Activated CD4-positive, alpha-beta T cell treated with anti-CD3 and anti-CD28 coated beads, Interleukin-2, amount 10 ng/mL, durations not matched to agents 24 days and 14 days (primary cell): ENCODE data around the gene SFSWAP. TPM values are rescaled to one million over a fixed set of nuclear protein-coding genes. Genes with fewer than 3 reads are reported as not detected.
A peak's percentile ranks its signal among the peaks of the same experiment; 100 is the strongest.
"Not testable (repeated sequence)": the region's sequence is repeated elsewhere in the genome, so short reads cannot be mapped to it uniquely, and the experiment has no call there.

Experiments
- DNase-seq: peaks from one replicate; pipeline ENCODE4 v3.0.0; 2022
- H3K27ac Mint-ChIP-seq: one replicate; pipeline ENCODE4 v1.8.0; 2022; ENCODE audit warnings: mild to moderate bottlenecking, mixed read lengths
- H3K27me3 Mint-ChIP-seq: one replicate; pipeline ENCODE4 v1.8.0; 2022; ENCODE audit warnings: mixed read lengths
- H3K36me3 Mint-ChIP-seq: one replicate; pipeline ENCODE4 v1.8.0; 2022; ENCODE audit warnings: low read depth, mild to moderate bottlenecking, mixed read lengths
- H3K4me1 Mint-ChIP-seq: one replicate; pipeline ENCODE4 v1.8.0; 2021; ENCODE audit warnings: mixed read lengths
- H3K4me3 Mint-ChIP-seq: one replicate; pipeline ENCODE4 v1.8.0; 2022; ENCODE audit warnings: mild to moderate bottlenecking, moderate library complexity, mixed read lengths
- H3K9me3 Mint-ChIP-seq: one replicate; pipeline ENCODE4 v1.8.0; 2021; ENCODE audit warnings: mixed read lengths
- intact Hi-C: fragments of 100-400 bp; cut with micrococcal nuclease; formaldehyde crosslinking; loops from one replicate; pipeline ENCODE4 v1.15.1; 2023
- total RNA-seq: library from RNA; stranded (reverse); gene quantifications from 2 replicates; pipeline ENCODE4 v1.2.3, GENCODE V29; 2022

Gene SFSWAP
- total RNA-seq, 1 donor from 2014 or later = 74.4 TPM

DNA sequence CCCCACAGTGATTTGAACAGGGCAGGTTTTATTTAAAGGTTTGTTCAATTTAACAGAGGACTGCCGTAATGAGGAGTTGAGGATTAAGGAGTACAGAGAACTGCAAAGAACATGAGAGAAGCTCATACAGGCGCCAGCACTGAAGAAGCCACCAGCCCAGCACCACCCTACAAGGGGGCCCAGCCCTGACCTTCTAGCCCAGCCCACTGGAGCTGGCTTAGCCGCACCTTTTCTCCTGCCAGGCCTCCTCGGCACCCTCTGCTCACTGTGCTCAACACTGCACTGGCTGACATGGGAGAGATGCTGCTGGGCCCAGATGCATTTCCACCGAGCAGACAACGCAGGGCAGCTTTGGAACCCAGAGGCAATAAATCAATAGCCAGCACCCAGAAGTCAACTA is 36.5 kb upstream of the SFSWAP start:
- H3K36me3 Mint-ChIP-seq = no peaks in the 10 kb centered on the region
- no peak overlapping the region for H3K4me3 Mint-ChIP-seq
- no peak for DNase-seq
- intact Hi-C loops = no loop called here
- H3K4me1 Mint-ChIP-seq = no peaks in the 10 kb centered on the region
- peaks cover 8% of the 10 kb centered on the region for H3K27me3 Mint-ChIP-seq
- H3K27ac Mint-ChIP-seq = no peak overlapping the region
- H3K9me3 Mint-ChIP-seq = no peaks in the 10 kb centered on the region

DNA sequence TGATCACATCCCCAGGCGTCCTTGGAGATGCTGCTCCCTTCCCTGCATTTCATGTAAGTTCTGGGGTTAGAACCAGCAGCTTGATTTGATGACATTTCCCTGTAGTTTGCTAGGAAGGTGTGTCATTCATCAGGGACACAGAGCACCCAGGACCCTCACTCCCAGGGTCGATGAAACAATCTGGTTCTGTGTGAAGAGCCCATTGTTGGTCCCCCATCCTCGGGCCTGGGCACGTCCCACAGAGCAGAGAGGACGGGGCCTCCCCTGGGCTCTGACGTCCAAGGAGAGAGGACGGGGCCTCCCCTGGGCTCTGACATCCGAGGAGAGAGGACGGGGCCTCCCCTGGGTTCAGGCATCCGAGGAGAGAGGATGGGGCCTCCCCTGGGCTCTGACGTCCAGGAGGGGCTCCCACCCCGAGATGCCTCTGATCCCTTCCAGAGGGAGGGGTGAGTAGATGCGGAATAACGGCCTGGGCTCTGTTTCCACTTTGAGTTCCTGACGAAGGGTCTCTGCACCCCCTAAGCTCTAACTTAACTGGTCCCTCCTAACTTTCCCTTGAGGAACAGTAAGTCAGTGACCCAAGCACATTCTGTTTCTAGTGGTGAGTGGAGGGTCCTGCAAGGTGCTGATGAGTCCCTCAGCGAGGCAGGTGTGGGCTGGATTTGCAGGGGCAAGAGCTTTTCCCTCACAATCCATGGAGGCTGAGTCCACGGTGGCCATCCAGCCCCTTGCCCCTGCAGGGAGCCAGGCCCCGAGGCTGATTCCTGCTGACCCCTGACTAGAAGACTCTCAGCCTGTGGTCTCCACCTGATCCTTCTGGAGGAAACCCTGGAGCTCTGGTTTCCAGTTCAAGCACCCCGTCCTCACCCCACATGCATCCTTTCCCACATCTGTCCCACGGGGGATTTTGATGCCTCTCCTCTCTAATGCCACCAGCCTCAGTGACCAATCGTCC is 35.5 kb upstream of the SFSWAP start:
- Mint-ChIP-seq H3K27me3 (peaks cover 4% of the 10 kb centered on the region), H3K4me3 (no peak overlapping the region), H3K4me1 (no peaks in the 10 kb centered on the region), H3K27ac (no peak overlapping the region), H3K36me3 (no peaks in the 10 kb centered on the region), H3K9me3 (no peaks in the 10 kb centered on the region)
- DNase-seq = no peak
- intact Hi-C loops = no loop called here

DNA sequence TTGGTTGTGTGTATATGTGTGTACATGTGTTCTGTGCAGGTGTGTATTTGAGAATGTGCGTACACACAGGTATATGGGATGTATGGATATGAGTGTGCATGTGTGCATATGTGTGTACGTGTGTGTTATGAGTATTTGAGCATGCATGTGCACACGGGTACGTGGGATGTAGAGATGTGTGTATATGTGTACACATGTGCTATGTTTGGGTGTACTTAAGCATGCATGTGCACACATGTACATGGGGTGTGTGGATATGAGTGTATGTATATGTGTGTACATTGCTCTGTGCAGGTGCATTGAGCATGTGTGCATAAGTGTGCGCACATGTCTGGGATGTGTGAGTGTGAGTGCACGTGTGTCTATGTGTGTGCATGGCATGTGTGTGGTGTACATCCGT is 34.3 kb upstream of the SFSWAP start:
- Mint-ChIP-seq H3K4me1 (peaks cover 4% of the 10 kb centered on the region), H3K4me3 (no peak overlapping the region), H3K36me3 (no peaks in the 10 kb centered on the region), H3K27ac (no peak overlapping the region), H3K27me3 (peaks cover 3% of the 10 kb centered on the region), H3K9me3 (no peaks in the 10 kb centered on the region)
- DNase-seq = no peak
- intact Hi-C loops = no loop called here

DNA sequence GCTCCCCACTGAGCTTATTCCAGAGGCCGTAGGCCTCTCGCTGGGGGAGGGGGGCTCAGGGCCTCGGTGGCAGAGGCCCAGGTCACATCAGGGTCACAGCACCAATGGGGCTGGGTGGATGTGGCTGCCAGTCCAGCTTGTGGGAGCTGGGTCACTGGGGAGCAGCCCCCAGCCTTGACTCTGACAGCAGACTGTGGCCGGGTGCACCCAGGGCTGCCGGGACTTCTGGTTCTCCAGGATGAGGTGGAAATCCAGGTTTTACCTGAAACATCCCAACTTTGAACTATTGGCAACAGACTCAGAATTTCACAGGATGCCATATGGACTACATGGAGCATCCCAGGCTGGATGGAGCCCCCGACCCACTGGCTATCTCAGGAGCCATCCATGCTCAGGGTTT is 33.8 kb upstream of the SFSWAP start:
- H3K9me3 Mint-ChIP-seq, H3K36me3 Mint-ChIP-seq, H3K27ac Mint-ChIP-seq, DNase-seq, H3K27me3 Mint-ChIP-seq, intact Hi-C loops, H3K4me1 Mint-ChIP-seq, H3K4me3 Mint-ChIP-seq: not testable (repeated sequence)

DNA sequence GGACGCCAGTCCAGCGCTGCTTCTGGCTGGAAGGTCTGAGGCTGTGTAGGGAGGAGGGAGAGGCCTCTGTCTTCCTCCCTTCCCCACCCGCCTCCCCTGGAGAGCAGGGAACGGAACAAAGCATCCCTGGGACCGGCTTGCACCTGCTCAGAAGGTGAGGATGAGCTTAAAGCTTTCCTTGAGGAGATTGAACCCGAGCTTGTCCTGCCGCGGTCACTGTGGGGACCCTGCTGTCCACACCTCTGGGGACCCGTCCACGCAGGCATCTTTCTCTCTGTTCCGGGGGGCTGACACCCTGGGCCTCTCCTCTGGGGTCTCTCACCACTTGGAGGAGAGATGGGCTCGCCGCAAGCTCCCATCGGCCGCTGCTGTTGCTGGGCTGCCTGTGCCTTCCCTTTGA is 33.2 kb upstream of the SFSWAP start:
- no peaks in the 10 kb centered on the region for H3K36me3 Mint-ChIP-seq
- intact Hi-C loops = no loop called here

DNA sequence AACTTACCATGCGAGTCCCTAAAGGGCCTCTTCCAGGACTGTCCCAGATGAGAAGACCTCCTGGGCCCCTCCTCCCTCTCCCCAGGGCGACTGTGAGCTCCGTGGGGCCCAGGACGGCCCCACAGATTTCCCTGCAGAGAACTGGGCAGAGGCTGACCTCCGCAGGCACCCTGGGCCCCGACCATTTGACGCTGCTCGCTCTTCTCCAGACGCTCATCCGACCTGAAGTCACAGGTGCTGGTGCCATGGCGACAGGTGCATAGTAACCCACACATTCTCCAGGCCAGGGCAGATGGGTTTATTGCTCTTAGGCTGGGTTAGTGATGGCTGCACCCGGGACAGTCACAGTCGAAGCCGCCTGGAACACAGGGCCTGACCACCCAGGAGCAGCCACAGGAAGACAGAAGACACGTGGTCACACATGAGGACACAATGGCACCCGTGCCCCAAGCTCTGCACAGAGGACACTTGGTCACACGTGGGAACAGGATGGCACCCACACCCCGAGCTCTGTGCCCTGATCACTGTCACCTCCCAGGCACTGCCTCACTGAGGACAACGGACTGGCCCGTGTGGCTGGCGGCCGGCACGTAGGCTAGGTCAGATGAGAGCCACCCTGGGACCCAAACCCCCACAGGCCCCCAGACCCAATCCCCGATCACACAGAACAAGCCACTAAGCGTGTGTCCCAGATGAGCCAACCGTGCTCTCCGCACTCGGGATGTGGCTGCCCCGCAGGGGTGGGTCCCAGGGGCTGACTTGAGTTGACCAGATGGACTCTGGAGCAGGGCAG is 32.3 kb upstream of the SFSWAP start:
- H3K27ac Mint-ChIP-seq, intact Hi-C loops, DNase-seq, H3K9me3 Mint-ChIP-seq, H3K4me3 Mint-ChIP-seq, H3K36me3 Mint-ChIP-seq, H3K27me3 Mint-ChIP-seq: not testable (repeated sequence)
- H3K4me1 Mint-ChIP-seq = peaks cover 16% of the 10 kb centered on the region

More for the DNA sequence above, 33.2 kb upstream of the SFSWAP start:
- no peak for DNase-seq
- H3K27me3 Mint-ChIP-seq = peaks cover 3% of the 10 kb centered on the region
- peaks cover 11% of the 10 kb centered on the region for H3K4me1 Mint-ChIP-seq
- H3K9me3 Mint-ChIP-seq = peaks cover 3% of the 10 kb centered on the region
- H3K27ac Mint-ChIP-seq = no peak overlapping the region
- no peak overlapping the region for H3K4me3 Mint-ChIP-seq

DNA sequence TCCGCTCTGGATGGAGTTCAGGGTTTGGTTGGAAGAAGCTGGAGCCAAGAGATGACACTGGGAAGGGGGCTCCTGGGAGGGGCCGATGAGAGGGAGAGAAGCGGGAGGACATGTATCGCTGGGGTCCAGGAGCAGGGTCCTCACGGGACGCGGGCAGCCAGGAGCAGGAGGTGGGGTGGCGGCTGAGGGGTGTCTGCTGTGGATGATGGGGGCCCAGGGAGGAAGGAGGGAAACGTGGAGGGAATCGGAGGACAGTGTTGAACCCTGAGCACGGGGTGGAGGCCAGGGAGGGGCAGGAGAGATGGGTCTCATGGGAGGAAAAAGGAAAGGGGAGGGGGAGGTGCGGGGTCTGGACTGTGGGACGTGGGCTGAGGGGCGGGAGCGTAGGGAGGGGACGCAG is 31.7 kb upstream of the SFSWAP start:
- H3K9me3 Mint-ChIP-seq, DNase-seq, H3K27me3 Mint-ChIP-seq, H3K27ac Mint-ChIP-seq, intact Hi-C loops, H3K4me3 Mint-ChIP-seq, H3K36me3 Mint-ChIP-seq: not testable (repeated sequence)
- peaks cover 16% of the 10 kb centered on the region for H3K4me1 Mint-ChIP-seq

DNA sequence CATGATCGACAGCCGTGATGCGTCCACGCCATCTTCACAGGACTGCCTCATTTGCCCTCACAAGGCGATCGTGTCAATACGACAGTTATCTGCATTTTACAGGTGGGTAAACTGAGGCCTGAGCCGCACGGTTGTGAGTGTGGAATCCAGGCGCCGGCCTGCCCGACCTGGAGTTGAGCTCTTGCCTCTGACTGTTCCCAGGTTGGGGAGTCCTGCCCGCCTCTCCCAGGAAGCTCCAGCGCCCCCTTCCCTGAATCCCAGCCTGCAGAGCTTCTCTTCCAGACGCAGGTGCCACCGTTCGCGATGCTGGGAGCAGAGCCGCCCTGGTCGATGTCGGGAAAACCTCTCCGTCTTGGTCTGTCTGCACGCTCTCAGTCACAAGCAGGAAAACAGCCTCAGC is 31.1 kb upstream of the SFSWAP start:
- H3K9me3 Mint-ChIP-seq, H3K27me3 Mint-ChIP-seq, H3K36me3 Mint-ChIP-seq, DNase-seq, intact Hi-C loops, H3K4me3 Mint-ChIP-seq, H3K27ac Mint-ChIP-seq: not testable (repeated sequence)
- peaks cover 16% of the 10 kb centered on the region for H3K4me1 Mint-ChIP-seq

DNA sequence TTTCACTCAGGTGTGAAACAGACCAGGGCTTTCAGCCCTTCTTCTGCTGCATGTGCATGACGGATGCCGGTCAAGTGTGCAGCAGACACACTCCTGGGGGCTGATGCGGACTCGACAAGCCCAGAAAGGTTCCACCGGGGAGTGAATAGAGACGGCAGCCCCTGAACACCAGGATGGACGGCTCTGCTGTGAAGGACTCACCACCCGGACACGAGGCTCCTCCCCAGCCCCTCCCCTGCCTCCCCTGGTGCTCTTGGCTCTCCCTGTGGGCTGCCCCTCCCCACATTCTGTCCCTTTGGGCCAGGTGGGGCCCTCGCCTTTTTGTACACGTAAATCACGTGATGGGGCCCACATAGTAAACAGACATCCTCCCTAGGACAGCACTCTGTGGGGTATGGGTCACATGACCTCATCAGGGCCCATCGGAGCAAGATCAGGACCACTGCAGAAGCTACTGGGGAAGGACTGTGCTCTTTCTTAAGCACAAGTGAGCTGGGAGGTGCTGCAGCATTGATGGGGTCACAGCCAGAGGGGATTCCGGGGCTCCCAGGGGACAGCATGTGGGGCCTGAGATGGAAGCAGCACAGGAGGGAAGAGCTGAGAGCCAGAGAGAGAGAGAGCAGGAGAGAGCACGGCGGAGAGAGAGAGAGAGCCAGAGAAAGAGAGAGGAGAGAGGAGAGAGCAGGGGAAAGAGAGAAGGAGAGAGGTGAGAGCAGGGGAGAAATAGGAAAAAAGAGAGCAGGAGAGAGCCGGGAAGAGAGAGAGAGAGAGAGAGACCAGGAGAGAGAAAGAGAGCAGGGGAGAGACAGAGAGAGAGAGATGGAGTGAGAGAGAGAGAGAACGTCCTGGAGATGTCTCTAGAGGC is 30.3 kb upstream of the SFSWAP start:
- H3K9me3 Mint-ChIP-seq, H3K36me3 Mint-ChIP-seq, DNase-seq, H3K27me3 Mint-ChIP-seq, intact Hi-C loops: not testable (repeated sequence)
- Mint-ChIP-seq H3K4me3 (peak overlapping the region; percentile 3), H3K4me1 (peaks cover 16% of the 10 kb centered on the region), H3K27ac (peak overlapping the region; percentile 32)

DNA sequence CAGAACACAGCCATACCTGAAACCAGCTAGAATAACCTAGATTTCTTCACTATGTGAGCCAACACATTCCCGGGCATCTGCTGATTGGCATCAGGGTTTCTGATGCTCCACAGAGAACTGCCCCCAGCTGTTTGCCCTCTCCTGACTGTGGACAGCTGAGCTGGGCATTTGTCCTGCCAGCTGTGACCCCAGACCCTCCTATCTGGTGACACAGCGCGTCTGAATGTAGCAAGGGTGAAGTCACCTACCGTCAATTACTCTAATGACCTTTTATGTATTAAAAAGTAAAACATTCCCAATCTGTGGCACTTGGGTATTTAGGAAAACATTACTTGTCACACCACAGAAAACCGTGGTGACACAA is 29.7 kb upstream of the SFSWAP start:
- Mint-ChIP-seq H3K4me3 (no peak overlapping the region), H3K36me3 (no peaks in the 10 kb centered on the region), H3K27ac (no peak overlapping the region), H3K4me1 (peaks cover 16% of the 10 kb centered on the region), H3K27me3 (peaks cover 3% of the 10 kb centered on the region), H3K9me3 (peaks cover 5% of the 10 kb centered on the region)
- intact Hi-C loops = no loop called here
- no peak for DNase-seq

DNA sequence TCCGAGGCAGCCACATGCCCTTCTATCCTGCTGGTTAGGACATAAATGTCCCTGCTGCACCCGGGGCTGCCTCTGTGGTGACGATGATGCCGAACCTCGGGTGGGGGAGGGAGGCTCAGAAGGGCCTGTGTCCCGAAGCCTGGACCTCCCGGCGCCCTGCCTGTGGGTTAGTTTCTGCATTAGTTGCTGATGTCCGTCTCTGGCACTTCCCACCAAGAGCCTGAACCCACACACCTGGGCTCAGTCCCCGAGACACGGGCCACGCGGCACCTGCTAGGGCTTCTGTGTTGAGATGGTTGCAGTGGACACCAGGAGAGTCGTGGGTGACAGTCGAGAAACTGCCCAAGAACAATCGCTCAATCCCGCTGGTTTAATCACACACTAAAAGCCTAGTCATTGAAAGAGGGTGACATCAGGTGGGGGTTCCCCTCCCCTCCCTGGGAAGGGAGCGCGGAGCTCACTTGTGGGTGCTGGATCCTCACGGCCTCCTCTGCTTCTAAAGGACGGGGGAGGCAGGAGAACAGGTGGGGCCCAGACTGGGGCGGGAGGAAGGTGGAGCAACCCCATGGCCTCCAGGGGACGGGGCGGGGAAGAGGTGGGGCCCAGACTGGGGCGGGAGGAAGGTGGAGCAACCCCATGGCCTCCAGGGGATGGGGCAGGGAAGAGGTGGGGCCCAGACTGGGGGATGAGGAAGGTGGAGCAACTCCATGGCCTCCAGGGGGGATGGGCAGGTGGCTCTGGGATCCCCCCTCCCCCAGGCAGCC is 29.0 kb upstream of the SFSWAP start:
- Mint-ChIP-seq H3K4me1 (peaks cover 16% of the 10 kb centered on the region), H3K27ac (peak overlapping the region; percentile 75), H3K4me3 (peak overlapping the region; percentile 77)
- DNase-seq = peak; percentile 93
- intact Hi-C loops = loop anchor here (2.0 kb wide), 1 partner anchor 29 kb away; the partner anchor contains the start of gene SFSWAP
- H3K36me3 Mint-ChIP-seq, H3K27me3 Mint-ChIP-seq, H3K9me3 Mint-ChIP-seq: not testable (repeated sequence)

DNA sequence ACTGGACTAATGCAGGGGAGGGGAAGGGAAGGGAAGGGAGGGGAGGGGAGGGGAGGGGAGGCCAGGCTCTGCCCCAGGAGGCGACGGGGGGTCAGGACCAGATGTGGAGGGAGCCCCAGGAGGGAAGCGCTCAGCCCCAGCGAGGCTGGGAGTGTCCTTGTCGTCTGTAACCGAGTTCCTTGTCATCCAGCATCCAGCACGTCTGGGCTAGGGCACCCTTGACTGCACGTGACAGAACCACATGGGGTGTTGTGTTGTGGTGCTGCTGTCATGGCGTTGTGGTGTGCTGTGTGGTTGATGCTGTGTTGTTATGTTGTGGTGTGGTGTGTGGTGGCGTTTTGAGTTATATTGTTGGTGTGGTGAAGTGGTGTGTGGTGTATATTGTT is 28.4 kb upstream of the SFSWAP start:
- H3K9me3 Mint-ChIP-seq = peaks cover 5% of the 10 kb centered on the region
- H3K27me3 Mint-ChIP-seq = peaks cover 3% of the 10 kb centered on the region
- H3K4me1 Mint-ChIP-seq = peaks cover 16% of the 10 kb centered on the region
- H3K27ac Mint-ChIP-seq = peak overlapping the region; percentile 75
- no peaks in the 10 kb centered on the region for H3K36me3 Mint-ChIP-seq
- intact Hi-C loops = loop anchor here (2.0 kb wide), 1 partner anchor 28 kb away; the partner anchor contains the start of gene SFSWAP
- peak overlapping the region; percentile 13 for H3K4me3 Mint-ChIP-seq
- peak; percentile 81 for DNase-seq
